Measurements from ENCODE around the gene C20orf173. TPM values are rescaled to one million over a fixed set of nuclear protein-coding genes. Genes with fewer than 3 reads are reported as not detected.

The C20orf173 gene
- total and polyA plus RNA-seq, 11 donors, result not detected

DNA sequence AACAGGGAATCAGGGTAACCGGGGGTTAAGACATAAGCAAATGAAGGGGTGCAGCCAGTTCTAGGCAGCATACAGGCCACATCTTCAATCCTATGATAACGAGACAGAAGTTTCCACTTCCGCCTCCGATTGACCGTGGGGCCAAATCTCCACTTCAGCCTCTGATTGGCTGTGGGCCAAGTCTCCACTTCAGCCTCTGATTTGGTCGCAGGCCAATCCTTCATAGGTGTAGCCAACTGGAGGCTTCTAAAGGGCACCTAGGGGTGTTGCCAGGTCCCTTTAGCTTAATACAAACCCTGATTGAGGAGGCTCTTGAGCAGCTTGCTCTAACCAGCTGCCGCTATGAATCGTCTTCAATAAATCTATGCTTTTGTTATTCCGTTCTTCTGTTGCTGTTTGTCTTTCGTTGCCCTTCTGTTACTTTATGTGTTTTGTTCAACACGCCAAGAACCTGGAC lies 10.3 kb upstream of the C20orf173 start:
- 36 to 52% (median 48%) methylated on average over 11 of the region's 11 CpGs for WGBS, 4 donors
- intact Hi-C loops (cut with DNase I), result loop anchor here in 2 of 10 donors (5.0 to 10.0 kb wide), 2 partner anchors 78 to 125 kb away; partner anchors contain the start of genes CPNE1 (in 1 of the 2), RBM12 (in 1 of the 2) and SPAG4 (in 1 of the 2)
- Histone ChIP-seq H3K9me3 (no peaks in the 10 kb centered on the region), H3K36me3 (peaks cover 0 to 19% (median 3%) of the 10 kb centered on the region in 9 donors), H3K4me3 (no peak overlapping the region), H3K27me3 (no peaks in the 10 kb centered on the region), H3K4me1 (peaks cover 0 to 18% (median 12%) of the 10 kb centered on the region in 12 donors), H3K27ac (no peak overlapping the region)
- DNase-seq, result no peak
- TF ChIP-seq POLR2A (IDR thresholded peaks at IDR 0.05), result no peak
- TF ChIP-seq CTCF (IDR thresholded peaks at IDR 0.05), result no peak
- no peak for ATAC-seq

DNA sequence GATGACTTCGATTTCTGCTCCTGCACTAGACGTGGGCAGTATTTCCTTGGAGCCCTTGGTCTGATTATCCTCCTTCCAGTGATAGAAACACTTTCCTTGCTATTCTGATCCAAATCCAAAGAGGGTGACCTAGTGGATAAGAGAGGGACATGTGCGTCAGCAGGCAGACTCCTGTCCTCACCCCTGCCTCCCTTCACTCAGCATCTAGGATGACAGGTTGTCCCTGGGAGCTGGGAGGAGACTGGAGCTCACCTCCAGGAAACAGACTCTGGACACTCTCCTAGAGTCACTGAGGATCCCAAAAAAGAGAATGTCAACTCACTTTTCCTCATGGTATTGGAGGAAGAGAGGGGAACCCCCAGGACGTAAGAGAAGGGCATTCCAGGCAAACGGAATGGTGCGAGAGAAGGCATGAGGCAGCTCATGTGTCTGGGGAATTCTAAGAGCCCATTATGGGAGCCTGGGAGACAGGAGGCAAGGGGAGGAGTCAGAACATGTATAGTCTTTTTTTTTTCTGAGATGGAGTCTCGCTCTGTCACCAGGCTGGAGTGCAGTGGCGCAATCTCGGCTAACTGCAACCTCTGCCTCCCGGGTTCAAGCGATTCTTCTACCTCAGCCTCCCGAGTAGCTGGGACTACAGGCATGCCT lies 2.2 kb downstream of the C20orf173 start:
- TF ChIP-seq CTCF (IDR thresholded peaks at IDR 0.05) (no peak), POLR2A (IDR thresholded peaks at IDR 0.05) (no peak)
- no peak for ATAC-seq
- Histone ChIP-seq H3K36me3 (no peaks in the 10 kb centered on the region), H3K27me3 (no peaks in the 10 kb centered on the region), H3K9me3 (no peaks in the 10 kb centered on the region), H3K4me3 (no peak overlapping the region), H3K4me1 (no peaks in the 10 kb centered on the region), H3K27ac (no peak overlapping the region)
- intact Hi-C loops (cut with DNase I), result no loop called here
- DNase-seq, result no peak
- WGBS, 4 donors, result 78 to 82% (median 79%) methylated on average over 12 of the region's 12 CpGs

DNA sequence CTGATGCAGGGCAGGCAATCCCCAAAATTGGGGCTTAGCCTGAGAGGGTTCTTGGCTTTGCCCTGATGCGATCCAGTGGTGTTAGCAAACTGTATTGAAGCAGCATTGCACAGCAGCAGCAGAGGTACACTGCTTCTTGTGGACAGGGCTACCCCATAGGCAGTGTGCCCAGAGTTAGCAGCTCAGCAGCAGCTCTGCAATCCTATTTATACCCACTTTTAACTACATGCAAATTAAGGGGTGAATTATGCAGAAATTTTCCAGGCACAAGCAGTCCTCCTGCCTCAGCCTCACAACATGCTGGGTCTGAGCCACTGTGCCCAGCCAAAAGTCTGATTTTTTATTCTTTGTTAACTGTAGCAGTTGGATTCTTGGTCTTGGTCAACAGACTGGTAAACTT lies 3.8 kb downstream of the C20orf173 start:
- no peak overlapping the region for H3K4me3 ChIP-seq
- H3K27ac ChIP-seq, result no peak overlapping the region

More for the DNA sequence above, 3.8 kb downstream of the C20orf173 start:
- DNase-seq, result no peak
- no peaks in the 10 kb centered on the region for H3K36me3 ChIP-seq
- ATAC-seq, result no peak
- 82 to 100% (median 97%) methylated on average over 1 of the region's 1 CpG for WGBS, 4 donors
- H3K27me3 ChIP-seq, result no peaks in the 10 kb centered on the region
- no peaks in the 10 kb centered on the region for H3K4me1 ChIP-seq
- intact Hi-C loops (cut with DNase I), result no loop called here
- TF ChIP-seq POLR2A (IDR thresholded peaks at IDR 0.05), result no peak
- no peak for TF ChIP-seq CTCF (IDR thresholded peaks at IDR 0.05)
- H3K9me3 ChIP-seq, result no peaks in the 10 kb centered on the region

Measured in heart left ventricle (tissue), 16 donors.